PFSK-1 (cell line): ENCODE data around the gene RMND1.

Source experiments
- POLR2AphosphoS5 ChIP-seq: IDR thresholded peaks from 2 replicates; pipeline ENCODE4 v1.6.1; 2012; ENCODE audit warnings: low read depth, mild to moderate bottlenecking, control low read depth, low read length, moderate library complexity
- SIN3A ChIP-seq: IDR thresholded peaks from 2 replicates; pipeline ENCODE4 v1.6.1; 2012; ENCODE audit warnings: mild to moderate bottlenecking, low read length, moderate library complexity, borderline replicate concordance; ENCODE audit not compliant: insufficient read depth
- TAF1 ChIP-seq: IDR thresholded peaks from 2 replicates; pipeline ENCODE4 v1.6.1; 2012; ENCODE audit warnings: low read length, control low read depth, borderline replicate concordance; ENCODE audit not compliant: insufficient read depth
- TF ChIP-seq, protein P1 (sequence below), 2 experiments: IDR thresholded peaks; 2 replicates each; pipeline versions ENCODE4 v1.6.1 to v1.8.0; 2011 to 2012; ENCODE audit warnings: low read depth in 2 of 2, low read length in 2 of 2, control low read depth in 1 of 2, inconsistent platforms in 1 of 2, mild to moderate bottlenecking in 1 of 2, moderate library complexity in 1 of 2; ENCODE audit not compliant: insufficient read depth in 1 of 2

DNA sequence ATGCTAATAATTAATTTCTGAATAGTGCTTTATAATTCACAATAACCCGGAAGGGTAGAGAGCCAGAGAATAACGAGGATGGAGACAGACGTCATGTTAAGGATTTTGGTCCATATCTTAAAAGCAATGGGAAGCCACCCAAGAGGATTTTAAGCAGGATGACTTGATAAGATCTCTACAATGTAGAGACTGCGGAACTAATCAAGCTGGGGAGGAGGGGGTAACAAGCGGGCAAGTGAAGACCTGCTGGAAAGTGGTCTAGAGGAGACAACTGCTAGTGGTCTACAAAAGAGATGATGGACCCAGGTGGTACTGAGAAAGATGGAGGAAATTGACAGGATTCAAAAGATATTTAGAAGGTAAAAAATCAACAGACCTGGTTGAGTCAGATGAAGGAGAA, 67.8 kb downstream of the RMND1 start:
- no peak for TF ChIP-seq TAF1
- no peak for TF ChIP-seq POLR2AphosphoS5
- TF ChIP-seq, protein P1, sequence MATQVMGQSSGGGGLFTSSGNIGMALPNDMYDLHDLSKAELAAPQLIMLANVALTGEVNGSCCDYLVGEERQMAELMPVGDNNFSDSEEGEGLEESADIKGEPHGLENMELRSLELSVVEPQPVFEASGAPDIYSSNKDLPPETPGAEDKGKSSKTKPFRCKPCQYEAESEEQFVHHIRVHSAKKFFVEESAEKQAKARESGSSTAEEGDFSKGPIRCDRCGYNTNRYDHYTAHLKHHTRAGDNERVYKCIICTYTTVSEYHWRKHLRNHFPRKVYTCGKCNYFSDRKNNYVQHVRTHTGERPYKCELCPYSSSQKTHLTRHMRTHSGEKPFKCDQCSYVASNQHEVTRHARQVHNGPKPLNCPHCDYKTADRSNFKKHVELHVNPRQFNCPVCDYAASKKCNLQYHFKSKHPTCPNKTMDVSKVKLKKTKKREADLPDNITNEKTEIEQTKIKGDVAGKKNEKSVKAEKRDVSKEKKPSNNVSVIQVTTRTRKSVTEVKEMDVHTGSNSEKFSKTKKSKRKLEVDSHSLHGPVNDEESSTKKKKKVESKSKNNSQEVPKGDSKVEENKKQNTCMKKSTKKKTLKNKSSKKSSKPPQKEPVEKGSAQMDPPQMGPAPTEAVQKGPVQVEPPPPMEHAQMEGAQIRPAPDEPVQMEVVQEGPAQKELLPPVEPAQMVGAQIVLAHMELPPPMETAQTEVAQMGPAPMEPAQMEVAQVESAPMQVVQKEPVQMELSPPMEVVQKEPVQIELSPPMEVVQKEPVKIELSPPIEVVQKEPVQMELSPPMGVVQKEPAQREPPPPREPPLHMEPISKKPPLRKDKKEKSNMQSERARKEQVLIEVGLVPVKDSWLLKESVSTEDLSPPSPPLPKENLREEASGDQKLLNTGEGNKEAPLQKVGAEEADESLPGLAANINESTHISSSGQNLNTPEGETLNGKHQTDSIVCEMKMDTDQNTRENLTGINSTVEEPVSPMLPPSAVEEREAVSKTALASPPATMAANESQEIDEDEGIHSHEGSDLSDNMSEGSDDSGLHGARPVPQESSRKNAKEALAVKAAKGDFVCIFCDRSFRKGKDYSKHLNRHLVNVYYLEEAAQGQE (IDR thresholded peaks at IDR 0.05; ENCODE audit: insufficient read depth in 1 of 2, low read depth in 2 of 2, low read length in 2 of 2): no peak
- TF ChIP-seq SIN3A: no peak
